GM12891 (cell line): ENCODE measurements around the gene PANK2.
"Not testable (repeated sequence)": the region's sequence is repeated elsewhere in the genome, so short reads cannot be mapped to it uniquely, and the experiment has no call there.

Experiments
- POLR2A ChIP-seq: IDR thresholded peaks from 2 replicates; pipeline ENCODE4 v1.6.1; 2011; ENCODE audit warnings: low read depth, low read length, control low read depth
- POLR2AphosphoS5 ChIP-seq: IDR thresholded peaks from 2 replicates; pipeline ENCODE4 v1.6.1; 2011; ENCODE audit warnings: low read depth, low read length, control low read depth
- SPI1 ChIP-seq: IDR thresholded peaks from 2 replicates; pipeline ENCODE4 v1.6.1; 2011; ENCODE audit warnings: low read depth, low read length, control low read depth
- TAF1 ChIP-seq: IDR thresholded peaks from 2 replicates; pipeline ENCODE4 v1.6.1; 2011; ENCODE audit warnings: low read depth, low read length, control low read depth

- TF ChIP-seq POLR2AphosphoS5, TAF1, POLR2A, SPI1: not testable (repeated sequence)
Measured at GRCh38 chr20:3972631-3973030, 83.4 kb downstream of the PANK2 start.
